HG03280 (cell line): ENCODE results near the gene HMCN1.
"Not testable (repeated sequence)": the region's sequence is repeated elsewhere in the genome, so short reads cannot be mapped to it uniquely, and the experiment has no call there.

Source experiments
- ATAC-seq: cut with Tn5 transposase; IDR thresholded peaks from one replicate; pipeline ENCODE4 v1.9.1; 2021; ENCODE audit warnings: mild to moderate bottlenecking, moderate library complexity; ENCODE audit not compliant: unreplicated experiment

HMCN1 gene

DNA sequence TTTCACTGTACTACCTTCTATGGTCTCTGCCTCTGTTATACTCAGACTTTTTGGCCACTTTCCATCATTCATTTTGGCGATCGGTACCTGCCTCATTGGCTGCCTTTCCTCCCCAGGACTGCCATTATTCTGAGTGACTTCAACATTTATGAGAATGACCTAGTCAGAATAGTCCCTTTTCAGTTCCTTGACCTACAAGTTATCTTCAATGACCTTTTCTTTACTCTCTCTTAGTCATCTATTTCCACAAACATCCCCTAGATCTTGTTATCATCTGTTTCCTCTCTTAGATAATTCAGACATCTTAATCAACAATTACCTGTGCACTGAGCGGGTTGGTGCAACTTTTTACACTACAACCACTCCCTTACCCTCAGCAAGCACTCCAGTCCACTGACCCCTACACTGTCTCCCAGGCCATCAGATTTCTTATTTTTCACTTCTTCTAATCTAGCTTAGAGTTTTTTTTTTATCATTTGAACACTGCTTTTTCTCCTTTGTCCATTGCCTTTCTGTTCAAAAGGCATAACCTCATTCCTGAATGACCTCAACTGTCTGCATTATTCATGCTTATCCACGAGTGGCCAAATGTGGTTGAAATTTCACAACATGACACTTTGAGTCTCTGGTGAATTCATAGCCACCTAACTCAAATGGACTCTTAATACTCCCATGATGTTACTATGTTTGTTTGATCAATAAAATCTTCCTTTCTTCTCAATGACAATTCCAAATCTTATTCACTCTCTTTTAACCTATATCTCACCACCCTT lies 112.7 kb downstream of the HMCN1 start:
- no peak for ATAC-seq

DNA sequence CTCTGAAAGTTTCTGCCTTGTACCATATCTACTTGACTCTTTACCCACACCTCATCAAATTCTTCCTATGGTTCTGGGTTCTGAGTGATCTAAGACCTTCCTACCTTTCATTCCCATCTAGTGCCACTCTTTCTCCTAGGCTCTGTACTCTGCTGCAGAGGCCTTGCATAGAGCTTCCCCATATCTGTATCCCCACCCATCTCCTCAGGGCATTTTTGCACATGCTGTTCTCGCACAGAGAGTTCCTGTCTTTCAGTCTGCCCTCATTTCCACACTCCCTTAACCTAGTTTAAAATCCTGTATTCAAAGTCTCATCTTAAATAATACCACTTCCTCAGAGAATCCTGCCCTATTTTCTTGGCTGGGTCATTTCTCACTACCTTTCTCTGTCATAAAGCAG lies 114.8 kb downstream of the HMCN1 start:
- no peak for ATAC-seq

DNA sequence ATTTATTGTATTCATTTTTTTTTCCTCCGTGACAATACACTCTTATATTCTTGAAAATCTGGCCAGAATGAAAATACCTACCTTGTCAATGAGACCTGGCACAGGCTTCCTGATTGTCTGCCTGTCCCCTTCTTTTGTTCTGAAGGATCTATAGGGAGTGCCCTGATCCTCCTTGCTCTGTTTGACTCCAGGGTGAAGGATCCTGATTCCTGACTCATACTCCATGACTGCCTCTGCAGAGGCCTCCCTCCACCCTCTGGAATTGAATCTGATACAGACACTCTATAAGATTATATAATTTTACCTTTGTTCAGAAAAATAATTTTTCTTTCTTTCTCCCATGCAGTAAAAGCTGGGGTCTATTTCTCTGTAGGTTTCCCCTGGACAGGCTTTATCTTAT lies 116.2 kb downstream of the HMCN1 start:
- no peak for ATAC-seq

DNA sequence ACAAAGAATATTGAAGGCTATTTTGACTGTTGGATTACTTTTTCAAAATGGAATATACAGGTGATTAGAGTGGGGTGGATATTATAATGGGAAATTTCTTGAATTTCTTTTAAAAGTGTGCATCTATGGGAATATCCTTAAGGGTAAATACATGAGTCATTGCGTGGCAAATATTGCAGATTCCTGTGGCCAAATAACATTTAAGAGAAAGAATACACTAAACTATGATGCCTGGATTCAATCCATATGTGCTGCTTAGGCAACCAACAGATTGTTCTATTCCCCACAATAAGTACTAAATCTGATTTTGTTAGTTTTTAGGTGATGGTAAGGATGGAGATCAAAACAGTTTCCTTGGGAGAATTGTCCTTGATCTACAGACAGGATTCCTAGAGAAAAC lies 119.5 kb downstream of the HMCN1 start:
- ATAC-seq, result no peak

DNA sequence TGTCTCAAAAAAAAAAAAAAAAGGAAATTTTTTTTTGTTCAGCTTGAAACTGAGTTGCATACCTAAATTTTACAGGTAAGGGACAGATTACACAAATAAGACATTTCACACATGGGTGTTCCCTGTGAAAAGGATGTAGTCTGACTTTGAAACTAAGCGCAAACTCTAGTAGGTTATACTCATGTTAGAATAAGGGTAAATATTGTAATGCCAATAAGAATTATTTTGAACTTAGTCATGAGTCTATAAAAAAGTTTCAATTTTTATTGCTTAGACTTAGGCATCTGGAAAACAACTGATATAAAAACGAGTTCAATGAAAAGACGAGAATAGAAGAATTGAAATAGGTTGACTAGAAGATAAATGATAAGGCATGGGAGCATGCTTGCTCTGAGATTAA lies 122.3 kb downstream of the HMCN1 start:
- no peak for ATAC-seq

DNA sequence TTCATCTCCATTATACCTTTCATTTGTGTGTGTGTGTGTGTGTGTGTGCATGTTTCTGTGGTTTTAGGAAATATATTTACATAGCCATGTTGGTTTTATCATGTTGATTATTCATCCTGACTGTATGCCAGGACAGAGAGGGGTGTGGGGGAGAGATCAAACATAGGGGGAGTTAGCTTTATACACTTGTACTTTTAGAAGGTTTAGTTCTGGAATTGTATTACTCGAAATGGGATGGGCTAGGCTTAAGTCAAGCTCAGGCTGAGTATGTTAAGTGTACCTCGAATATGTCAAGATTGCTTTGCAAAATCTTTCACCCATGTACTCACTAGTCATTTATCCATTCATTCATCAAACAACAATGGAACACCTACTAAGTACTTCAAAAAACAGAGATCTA lies 123.3 kb downstream of the HMCN1 start:
- no peak for ATAC-seq

DNA sequence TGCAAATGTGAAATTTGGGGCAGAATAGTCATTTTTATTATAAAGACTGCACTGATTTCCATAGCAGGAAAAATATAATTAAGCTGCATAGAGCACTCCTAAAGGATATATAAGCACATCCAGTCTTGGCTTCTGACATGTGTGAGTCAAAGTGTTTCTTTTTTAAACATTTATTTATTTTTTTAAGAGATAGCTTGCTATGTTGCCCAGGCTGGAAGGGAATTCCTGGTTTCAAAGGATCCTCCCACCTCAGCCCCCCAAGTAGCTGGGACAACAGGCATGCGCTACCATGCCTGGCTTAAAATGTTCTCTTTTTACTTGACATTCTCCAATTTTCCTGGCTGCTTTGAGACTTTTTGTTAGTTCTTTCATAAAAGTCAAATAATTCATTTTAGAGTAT lies 126.1 kb downstream of the HMCN1 start:
- ATAC-seq, result no peak

DNA sequence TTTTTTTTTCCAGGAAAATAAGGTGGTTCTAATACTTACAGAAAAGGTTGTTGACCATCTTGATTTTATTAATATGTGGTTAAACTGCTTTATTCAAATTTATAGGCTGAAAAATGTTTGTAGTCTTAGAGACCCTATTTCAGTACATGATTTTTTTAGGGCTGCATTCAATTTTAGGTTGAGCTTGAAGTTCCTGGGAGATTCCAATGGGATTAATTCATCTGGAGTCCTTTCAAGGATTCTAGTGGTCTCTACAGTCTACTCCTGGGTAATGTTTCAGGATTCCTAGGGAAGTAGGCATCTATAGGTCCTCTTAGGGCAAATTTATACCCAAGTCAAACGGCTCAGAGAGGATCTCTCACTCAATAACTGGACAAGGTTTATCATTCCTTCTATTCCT lies 126.7 kb downstream of the HMCN1 start:
- ATAC-seq, result no peak

DNA sequence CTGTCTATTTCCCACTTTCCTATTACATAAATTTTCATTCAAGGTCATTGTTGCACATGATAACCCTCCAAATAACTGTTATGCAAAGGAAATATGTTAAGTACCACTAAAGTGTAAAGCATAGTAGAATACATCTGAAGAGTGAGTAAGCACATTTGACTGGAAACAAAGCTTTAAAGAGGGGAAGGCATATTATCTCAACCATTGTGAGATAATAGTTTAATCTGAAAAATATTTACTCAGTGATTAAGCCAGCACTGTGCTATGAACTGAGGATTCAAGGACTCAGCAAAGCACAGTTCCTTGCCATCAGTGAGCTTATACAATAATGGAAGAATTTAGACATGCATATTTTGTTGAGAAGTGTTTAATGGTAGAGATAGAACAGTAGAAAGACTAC lies 127.4 kb downstream of the HMCN1 start:
- ATAC-seq, result no peak

DNA sequence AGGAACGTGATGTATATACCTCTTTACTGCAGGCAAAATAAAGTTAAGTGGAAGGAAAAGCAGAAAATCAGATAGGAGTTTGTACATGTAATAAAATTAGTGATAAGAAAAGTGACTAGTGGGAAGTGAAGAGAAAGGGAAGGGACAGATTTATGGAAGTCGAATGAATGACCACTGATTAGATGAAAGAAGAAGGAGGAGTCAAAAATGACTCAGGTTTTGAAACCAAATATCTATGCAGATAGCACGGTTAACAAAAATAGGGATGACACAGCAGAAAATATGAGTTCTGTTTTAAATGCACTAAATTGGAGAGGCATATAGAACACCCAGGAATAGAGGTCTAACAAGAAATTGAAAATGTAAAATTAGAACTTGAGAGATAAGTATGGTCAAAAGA lies 128.0 kb downstream of the HMCN1 start:
- ATAC-seq, result no peak

DNA sequence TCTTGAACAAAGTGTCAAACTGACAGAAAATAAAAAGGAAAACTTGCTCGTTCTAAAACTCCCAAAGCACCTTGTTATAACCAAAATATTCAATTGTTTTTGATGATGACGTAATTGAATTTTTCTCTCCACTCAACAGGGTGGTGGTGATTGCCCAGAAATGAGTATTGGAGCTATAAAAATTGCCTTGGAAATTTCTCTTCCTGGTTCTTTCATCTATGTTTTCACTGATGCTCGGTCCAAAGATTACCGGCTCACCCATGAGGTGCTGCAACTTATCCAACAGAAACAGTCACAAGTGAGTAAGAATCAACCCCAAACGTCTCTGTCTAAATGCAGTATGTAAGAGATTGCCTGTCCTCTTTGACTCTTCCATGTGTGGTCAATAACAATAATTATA lies 130.1 kb downstream of the HMCN1 start:
- no peak for ATAC-seq

DNA sequence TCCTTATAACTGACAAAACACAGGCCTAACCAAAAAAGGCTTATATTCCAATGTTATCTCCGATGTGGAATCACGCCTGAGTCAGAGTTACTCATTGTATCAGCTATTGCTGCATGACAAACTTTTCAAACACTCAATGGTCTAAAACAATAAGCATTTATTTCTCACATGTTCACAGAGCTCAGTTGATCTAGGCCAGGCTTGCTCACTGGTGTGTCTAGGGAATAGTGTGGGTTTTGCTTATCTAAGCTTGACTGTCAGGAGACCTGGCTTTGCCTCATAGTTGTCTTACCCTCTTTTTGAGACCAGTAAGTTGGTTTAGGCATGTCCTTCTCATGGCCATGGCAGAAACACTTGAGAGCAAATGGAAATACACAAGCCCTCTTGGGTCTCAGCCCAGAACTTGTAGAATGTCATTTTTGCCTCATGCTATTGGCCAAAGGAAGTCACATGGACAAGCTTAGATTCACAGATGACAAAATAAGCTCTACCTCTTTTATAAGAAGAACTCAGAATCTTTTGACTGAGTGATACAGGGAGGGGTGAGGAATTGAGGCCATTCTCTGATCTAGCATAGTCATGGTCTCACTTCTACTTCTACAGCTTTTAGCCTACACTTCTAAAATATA lies 130.8 kb downstream of the HMCN1 start:
- ATAC-seq, result no peak

DNA sequence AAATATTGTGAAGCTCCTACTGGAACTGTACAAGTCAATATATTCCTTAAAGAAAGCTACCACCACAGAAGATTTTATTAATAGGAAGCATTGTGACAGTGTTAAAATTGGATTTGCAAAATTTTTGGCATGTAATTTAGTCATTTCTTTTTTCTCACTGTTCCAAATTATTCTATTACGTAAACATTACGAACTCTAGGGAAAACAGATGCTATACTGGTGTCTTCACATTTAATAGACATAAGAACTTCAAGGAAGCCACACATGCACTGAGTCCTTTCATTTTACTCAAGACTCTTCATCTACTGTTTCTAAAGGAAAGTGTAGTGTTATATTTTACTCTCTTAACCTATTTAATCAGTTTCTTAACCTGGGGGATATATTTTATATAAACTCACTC lies 135.4 kb downstream of the HMCN1 start:
- ATAC-seq, result no peak

DNA sequence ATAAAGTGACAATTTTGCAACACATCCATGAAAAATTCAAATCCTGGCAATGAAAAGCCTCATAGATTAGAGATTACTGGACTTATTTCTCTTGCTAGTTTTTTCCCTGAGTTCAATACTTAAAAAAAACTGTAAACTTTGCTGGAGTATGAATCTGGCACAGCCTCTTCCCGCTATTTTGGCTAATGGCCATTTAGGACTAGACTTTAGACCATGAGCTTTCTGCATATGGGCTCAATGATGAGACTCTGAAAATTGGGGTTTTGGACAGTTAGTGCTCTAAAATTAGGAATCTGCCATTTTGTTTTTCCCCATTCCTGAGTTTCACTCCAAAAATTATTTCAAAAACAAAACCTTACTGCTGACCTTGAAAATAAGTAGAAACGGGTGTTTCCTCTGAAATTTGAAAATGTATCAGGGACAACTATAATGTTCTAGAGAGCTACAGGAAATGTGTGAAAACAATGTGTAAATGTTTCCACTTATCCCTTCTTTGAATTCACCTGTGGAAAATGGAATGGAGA lies 137.5 kb downstream of the HMCN1 start:
- ATAC-seq, result no peak

DNA sequence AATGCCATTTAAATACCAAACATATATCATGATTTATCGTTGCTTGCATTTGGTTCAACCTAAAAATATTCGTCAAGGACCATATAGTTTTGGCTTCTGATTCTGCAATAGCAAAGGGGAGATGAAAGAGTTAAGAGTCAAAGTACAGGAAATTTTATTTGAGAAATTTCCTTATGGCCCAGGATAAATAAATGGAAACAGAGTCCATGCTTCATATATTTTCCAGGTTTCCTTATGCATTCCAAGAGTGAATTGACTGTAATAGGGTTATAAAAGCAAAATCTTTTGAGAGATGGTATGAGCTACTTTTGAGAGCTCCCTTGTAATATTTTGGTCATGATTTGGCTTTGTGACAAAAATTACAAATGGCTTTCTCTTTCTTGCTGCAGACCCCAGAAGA lies 140.1 kb downstream of the HMCN1 start:
- ATAC-seq, result no peak

DNA sequence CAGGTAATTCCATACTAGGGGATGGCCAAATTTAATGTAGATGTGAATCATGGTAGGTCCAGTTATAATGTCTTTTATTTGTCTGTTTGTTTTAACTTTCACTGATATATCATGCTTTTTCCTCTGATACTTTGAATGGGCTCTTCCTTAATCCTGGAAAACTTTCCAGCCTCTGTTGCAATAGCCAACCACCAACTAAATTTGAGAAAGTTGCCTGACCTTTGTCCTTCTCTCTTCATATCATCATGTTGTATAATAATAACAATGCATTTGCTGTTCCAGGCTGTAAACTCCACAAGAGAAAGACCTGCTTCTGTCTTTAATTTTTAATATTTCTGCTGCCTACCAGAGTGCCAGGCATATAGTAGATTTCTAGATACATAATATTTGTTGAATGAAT lies 146.1 kb downstream of the HMCN1 start:
- ATAC-seq, result no peak

DNA sequence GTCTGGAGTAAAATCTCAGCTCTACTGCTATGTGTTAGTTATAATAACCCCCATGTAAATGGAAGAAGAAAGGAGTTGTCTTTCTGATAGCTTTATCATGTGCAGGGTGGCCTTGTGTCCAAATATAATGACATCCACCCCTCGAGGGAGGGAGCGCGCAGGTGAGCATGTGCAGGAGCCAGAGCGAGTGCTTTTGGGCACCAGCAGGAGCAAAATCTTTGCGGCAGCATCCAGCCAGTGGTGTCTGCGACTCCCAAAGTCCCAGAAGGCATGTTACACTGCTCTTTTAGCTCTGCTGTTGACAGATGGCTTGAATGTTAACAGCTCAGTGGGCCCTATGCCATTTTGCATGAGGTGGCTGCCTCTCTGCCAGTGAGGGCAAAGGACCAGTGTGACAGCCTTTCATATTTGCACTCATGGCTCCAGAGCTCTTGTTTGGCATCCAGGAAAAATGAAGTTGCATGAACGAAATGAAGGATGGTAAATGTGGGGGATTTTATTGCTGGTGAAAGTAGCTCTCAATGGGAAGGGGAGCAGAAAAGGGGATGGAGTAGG lies 146.7 kb downstream of the HMCN1 start:
- no peak for ATAC-seq

DNA sequence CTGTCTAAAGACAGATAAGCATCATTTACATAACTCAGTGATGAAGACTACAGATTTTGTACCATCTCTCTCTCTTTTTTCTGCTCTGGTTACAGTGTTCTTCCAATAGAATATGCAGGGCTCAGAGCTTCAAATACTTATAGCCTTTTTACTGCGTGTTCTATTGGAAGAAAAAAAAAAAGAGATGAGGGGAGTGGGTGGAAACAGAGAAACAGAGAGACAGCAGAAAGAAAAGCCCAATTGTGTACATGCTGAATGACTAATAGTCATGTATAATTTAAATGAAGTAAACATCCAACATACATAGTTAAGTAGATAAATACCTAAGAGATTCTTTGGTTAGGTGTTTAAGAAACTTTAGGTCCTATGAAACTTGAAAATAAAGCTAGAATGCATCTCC lies 151.9 kb downstream of the HMCN1 start:
- ATAC-seq, result no peak

DNA sequence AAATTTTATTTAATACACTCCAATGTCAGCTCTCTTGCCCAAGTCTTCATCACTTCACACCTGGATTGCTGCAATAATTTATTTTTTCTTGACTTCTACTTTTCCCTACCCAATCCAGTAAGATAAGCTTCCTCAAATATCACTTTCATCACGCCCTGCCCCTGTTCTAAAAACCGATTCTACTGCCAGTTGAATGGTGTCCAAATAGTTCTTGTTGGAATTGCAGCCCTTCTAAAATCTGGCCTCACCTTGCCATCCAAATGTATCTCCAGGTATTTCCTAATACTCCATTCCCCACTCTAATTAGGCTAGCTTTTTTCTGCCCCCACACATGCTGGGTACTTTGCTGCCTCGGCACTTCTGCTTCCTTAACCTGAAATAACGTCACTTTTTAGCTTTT lies 152.5 kb downstream of the HMCN1 start:
- ATAC-seq, result no peak

DNA sequence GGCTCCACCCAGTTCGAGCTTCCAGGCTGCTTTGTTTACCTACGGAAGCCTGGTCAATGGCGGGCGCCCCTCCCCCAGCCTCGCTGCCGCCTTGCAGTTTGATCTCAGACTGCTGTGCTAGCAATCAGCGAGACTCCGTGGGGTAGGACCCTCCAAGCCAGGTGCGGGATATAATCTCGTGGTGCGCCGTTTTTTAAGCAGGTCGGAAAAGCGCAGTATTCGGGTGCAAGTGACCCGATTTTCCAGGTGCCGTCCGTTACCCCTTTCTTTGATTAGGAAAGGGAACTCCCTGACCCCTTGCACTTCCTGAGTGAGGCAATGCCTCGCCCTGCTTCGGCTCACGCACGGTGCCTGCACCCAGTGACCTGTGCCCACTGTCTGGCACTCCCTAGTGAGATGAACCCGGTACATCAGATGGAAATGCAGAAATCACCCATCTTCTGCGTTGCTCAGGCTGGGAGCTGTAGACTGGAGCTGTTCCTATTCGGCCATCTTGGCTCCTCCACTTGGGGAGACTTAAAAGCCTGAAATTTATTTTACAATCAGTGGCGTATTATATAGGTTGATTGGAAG lies 158.7 kb downstream of the HMCN1 start:
- not testable (repeated sequence) for ATAC-seq

DNA sequence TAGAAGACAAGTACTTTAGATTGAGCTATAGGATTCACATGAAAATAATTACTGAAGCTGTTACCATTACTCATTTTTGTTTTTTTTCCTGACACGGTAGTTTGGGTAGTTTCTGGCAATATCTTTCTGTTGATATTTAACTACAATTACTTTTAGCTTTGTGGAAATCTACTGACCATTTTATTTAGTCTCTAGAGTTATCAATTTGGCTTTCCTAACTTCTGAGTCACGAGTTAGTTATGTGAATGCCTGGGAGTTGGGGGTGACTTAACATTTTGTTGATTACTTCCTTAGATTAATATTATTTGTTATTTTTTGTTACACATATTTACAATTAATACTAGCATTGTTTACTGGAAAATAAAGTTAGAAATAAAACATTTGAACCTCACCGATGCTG lies 160.6 kb downstream of the HMCN1 start:
- ATAC-seq, result no peak
